Stimulated activated naive CD8-positive, alpha-beta T cell treated with anti-CD3 and anti-CD28 coated beads, Interleukin-15, amount 100 ng/mL, for 72 hours (primary cell): ENCODE results near the gene COG8.
"Not testable (repeated sequence)": the region's sequence is repeated elsewhere in the genome, so short reads cannot be mapped to it uniquely, and the experiment has no call there.

Source experiments
- ATAC-seq: fragments of 150-1000 bp; cut with Tn5 transposase; 2 replicates; pipeline ENCODE4 v1.10.0; 2021; ENCODE audit warnings: mild to moderate bottlenecking, moderate library complexity
- DNase-seq, 2 donors: peaks; one replicate each; pipeline ENCODE4 v3.0.0; 2021 to 2022
- H3K27ac Mint-ChIP-seq, 2 donors: one replicate each; pipeline ENCODE4 v1.8.0; 2022; ENCODE audit warnings: mild to moderate bottlenecking in 2 of 2, mixed read lengths in 2 of 2, moderate library complexity in 2 of 2
- H3K27me3 Mint-ChIP-seq: one replicate; pipeline ENCODE4 v1.8.0; 2022; ENCODE audit warnings: mixed read lengths
- H3K4me1 Mint-ChIP-seq: one replicate; pipeline ENCODE4 v1.8.0; 2022; ENCODE audit warnings: mild to moderate bottlenecking, mixed read lengths
- H3K4me3 Mint-ChIP-seq, 2 donors: one replicate each; pipeline ENCODE4 v1.8.0; 2022; ENCODE audit warnings: mild to moderate bottlenecking in 2 of 2, mixed read lengths in 2 of 2, moderate library complexity in 1 of 2
- H3K9me3 Mint-ChIP-seq, 2 donors: one replicate each; pipeline ENCODE4 v1.8.0; 2022; ENCODE audit warnings: mixed read lengths in 2 of 2

COG8 gene

DNA sequence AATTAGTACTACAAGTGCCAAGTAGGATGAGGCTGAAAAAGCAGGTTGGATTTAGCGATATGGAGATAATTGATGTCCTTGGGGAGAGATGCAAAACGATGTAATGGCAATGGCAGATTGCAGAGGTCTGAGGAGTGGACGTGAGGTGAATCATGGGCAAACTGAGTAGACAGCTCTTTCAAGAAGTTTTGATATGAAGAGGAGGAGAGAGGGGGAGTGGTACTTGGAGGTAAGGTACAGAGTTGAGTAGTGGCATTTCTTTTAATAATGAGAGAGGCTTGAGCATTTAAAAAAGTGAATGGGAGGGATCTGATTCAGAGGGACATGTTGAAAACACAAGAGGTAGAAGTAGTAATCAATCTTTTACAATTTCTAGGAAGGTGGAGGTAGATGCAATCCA, 46.0 kb downstream of the COG8 start:
- no peak for DNase-seq
- Mint-ChIP-seq H3K27ac (no peak overlapping the region), H3K4me3 (no peak overlapping the region), H3K9me3 (no peaks in the 10 kb centered on the region), H3K27me3 (no peaks in the 10 kb centered on the region), H3K4me1 (no peaks in the 10 kb centered on the region)
- ATAC-seq: peak; percentile 60

DNA sequence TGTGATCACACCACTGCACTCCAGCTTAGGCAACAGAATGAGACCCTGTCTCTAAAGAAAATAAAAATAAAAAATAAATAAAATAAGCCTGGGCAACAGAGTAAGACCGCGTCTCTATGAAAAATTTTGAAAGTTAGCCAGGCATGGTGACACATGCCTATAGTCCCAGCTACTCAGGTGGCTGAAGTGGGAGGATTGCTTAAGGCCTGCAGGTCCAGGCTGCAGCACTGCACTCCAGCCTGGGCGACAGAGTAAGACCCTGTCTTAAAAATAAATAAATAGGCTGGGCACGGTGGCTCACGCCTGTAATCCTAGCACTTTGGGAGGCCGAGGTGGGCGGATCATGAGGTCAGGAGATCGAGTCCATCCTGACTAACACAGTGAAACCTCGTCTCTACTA, 47.7 kb downstream of the COG8 start:
- DNase-seq, H3K27ac Mint-ChIP-seq, H3K4me1 Mint-ChIP-seq, ATAC-seq, H3K4me3 Mint-ChIP-seq, H3K27me3 Mint-ChIP-seq, H3K9me3 Mint-ChIP-seq: not testable (repeated sequence)

DNA sequence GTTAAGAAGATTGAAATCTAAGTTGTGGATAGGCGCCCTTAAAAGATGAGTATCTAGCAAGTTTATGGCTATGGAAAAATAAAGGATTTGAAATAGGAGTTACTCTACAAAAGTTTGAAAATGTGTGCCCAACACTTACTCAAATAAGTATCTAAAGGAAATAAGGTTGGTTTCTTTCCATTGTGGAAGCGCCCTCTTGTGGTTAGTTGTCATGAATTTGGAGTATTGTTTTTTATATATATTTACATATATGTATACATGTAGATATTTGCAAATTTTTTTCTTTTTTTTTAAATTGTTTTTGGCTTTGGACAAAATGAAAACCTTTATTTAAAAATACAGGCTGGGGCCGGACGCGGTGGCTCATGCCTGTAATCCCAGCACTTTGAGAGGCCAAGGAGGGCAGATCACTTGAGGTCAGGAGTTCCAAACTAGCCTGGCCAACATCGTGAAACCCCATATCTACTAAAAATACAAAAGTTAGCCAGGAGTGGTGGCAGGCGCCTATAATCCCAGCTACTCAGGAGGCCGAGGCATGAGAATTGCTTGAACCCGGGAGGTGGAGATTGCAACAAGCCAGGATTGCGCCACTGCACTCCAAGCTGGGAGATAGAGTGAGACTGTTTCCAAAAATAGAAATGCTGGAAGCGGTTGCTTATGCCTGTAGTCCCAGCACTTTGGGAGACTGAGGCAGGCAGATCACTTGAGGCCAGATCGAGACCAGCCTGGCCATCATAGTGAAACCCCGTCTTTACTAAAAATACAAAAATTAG, 52.2 kb downstream of the COG8 start:
- no peak overlapping the region for H3K27ac Mint-ChIP-seq

DNA sequence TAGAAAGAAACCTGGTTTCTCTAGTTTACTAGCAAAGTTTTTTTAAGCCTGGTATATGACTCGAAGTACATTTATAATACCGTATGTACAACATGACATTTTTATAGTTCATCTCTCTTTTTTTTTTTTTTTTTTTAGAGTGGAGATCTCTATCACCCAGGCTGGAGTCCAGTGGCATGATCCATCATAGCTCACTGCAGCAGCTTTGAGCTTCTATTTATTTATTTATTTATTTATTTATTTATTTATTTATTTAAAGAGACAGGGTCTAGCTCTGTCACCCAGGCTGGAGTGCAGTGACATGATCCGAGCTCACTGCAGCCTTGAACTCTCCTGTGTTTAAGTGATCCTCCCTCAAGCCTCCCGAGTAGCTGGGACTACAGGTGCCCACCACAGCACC, 54.1 kb downstream of the COG8 start:
- no peaks in the 10 kb centered on the region for H3K27me3 Mint-ChIP-seq
- no peaks in the 10 kb centered on the region for H3K9me3 Mint-ChIP-seq
- no peak for ATAC-seq

More for the DNA sequence above, 52.2 kb downstream of the COG8 start:
- Mint-ChIP-seq H3K4me3 (no peak overlapping the region), H3K4me1 (no peaks in the 10 kb centered on the region), H3K27me3 (no peaks in the 10 kb centered on the region), H3K9me3 (no peaks in the 10 kb centered on the region)
- DNase-seq: peak in 1 of 2 donors; percentile 28
- ATAC-seq: no peak

DNA sequence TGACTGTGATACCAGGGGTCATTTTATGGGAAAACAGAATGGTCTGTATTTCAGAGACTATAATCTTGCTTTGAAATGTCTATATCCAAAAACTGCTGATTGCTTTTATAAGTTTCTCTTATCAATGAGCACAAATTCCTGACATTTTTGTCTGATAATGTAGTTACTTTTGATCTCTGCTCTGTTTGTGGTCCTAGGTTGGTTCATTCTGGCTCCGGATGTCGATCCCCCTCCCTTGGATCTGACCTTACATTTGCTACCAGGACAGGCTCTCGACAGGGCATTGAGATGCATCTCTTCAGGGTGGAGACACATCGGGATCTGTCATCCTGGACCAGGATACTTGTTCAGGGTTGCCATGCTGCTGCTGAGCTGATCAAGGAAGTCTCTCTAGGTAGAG, 55.5 kb downstream of the COG8 start:
- Mint-ChIP-seq H3K27ac (no peak overlapping the region), H3K27me3 (no peaks in the 10 kb centered on the region), H3K4me3 (no peak overlapping the region), H3K9me3 (no peaks in the 10 kb centered on the region), H3K4me1 (no peaks in the 10 kb centered on the region)
- no peak for ATAC-seq
- DNase-seq: no peak

More for the DNA sequence above, 54.1 kb downstream of the COG8 start:
- DNase-seq: no peak
- H3K4me1 Mint-ChIP-seq: no peaks in the 10 kb centered on the region
- H3K27ac Mint-ChIP-seq: no peak overlapping the region
- no peak overlapping the region for H3K4me3 Mint-ChIP-seq

DNA sequence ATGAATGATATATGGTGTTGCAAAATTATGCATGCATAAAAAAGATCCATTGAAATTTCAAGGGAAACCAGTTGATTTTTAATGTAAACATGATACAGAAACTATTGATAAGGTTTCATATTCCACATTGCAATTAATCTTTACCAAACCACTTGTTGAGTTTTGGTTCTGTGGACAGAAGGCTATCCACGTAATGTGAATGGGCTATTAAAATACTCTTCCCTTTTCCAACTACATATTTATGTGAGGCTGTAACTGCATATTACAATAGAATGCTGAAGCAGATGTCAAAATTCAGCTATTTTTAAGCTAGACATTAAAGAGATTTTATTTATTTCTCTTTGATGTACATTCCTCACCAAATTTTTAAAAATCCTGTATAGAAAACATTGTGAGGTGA, 62.0 kb downstream of the COG8 start:
- no peak for ATAC-seq
- no peaks in the 10 kb centered on the region for H3K9me3 Mint-ChIP-seq
- DNase-seq: no peak
- no peak overlapping the region for H3K27ac Mint-ChIP-seq
- no peaks in the 10 kb centered on the region for H3K27me3 Mint-ChIP-seq
- H3K4me3 Mint-ChIP-seq: no peak overlapping the region
- no peaks in the 10 kb centered on the region for H3K4me1 Mint-ChIP-seq
